Glutamatergic neuron (in vitro differentiated cells): ENCODE data around the gene GIN1. TPM values are rescaled to one million over a fixed set of nuclear protein-coding genes. Genes with fewer than 3 reads are reported as not detected.

ENCODE experiments used
- DNase-seq: peaks from one replicate; pipeline ENCODE4 v3.0.0; 2022
- H3K27ac Mint-ChIP-seq: one replicate; pipeline ENCODE4 v1.8.0; 2020; ENCODE audit warnings: mild to moderate bottlenecking, mixed read lengths, inconsistent platforms; ENCODE audit not compliant: unreplicated experiment
- H3K27me3 Mint-ChIP-seq: one replicate; pipeline ENCODE4 v1.8.0; 2020; ENCODE audit warnings: mild to moderate bottlenecking, moderate library complexity, mixed read lengths, inconsistent platforms; ENCODE audit not compliant: unreplicated experiment
- H3K36me3 Mint-ChIP-seq: one replicate; pipeline ENCODE4 v1.8.0; 2020; ENCODE audit warnings: mild to moderate bottlenecking, mixed read lengths, inconsistent platforms; ENCODE audit not compliant: unreplicated experiment
- H3K4me1 Mint-ChIP-seq: one replicate; pipeline ENCODE4 v1.8.0; 2020; ENCODE audit warnings: mild to moderate bottlenecking, low read depth, mixed read lengths, inconsistent platforms; ENCODE audit not compliant: unreplicated experiment
- H3K4me3 Mint-ChIP-seq: one replicate; pipeline ENCODE4 v1.8.0; 2020; ENCODE audit warnings: mild to moderate bottlenecking, mixed read lengths, inconsistent platforms; ENCODE audit not compliant: unreplicated experiment
- H3K9me3 Mint-ChIP-seq: one replicate; pipeline ENCODE4 v1.8.0; 2020; ENCODE audit warnings: mild to moderate bottlenecking, moderate library complexity, mixed read lengths, inconsistent platforms; ENCODE audit not compliant: unreplicated experiment
- long read RNA-seq: library from polyadenylated mRNA; unstranded; transcript quantifications from one replicate; pipeline ENCODE4 v2.0.0, GENCODE V29; 2020; ENCODE audit not compliant: unreplicated experiment
- total RNA-seq: library from RNA; stranded (reverse); fragmentation: NEBNext Ultra II Directional; extraction: Animal tissue kit (Norgen Biotek cat#: 25700); gene quantifications from one replicate; pipeline ENCODE4 v1.2.1, GENCODE V29; 2021; ENCODE audit not compliant: unreplicated experiment
- TF ChIP-seq, protein P1 (sequence below): fragments of 200-600 bp; sonication (generic); IDR thresholded peaks from one replicate; pipeline ENCODE4 v1.5.0; 2021; ENCODE audit not compliant: partially characterized antibody, unreplicated experiment

GIN1 gene, protein sequence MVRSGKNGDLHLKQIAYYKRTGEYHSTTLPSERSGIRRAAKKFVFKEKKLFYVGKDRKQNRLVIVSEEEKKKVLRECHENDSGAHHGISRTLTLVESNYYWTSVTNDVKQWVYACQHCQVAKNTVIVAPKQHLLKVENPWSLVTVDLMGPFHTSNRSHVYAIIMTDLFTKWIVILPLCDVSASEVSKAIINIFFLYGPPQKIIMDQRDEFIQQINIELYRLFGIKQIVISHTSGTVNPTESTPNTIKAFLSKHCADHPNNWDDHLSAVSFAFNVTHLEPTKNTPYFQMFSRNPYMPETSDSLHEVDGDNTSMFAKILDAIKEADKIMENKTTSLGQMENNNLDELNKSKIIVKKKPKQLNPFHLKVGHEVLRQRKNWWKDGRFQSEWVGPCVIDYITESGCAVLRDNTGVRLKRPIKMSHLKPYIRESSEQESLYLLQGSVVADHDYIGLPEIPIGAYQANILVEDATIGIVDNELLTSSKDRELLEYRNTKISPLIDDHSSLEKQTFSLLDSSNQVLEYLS
- 9.6 TPM for total RNA-seq
- long read RNA-seq, partial matches to known transcripts = 1 of 1 reads
- long read RNA-seq, other reads (novel, unspliced or antisense) = 0 of 1 reads

DNA sequence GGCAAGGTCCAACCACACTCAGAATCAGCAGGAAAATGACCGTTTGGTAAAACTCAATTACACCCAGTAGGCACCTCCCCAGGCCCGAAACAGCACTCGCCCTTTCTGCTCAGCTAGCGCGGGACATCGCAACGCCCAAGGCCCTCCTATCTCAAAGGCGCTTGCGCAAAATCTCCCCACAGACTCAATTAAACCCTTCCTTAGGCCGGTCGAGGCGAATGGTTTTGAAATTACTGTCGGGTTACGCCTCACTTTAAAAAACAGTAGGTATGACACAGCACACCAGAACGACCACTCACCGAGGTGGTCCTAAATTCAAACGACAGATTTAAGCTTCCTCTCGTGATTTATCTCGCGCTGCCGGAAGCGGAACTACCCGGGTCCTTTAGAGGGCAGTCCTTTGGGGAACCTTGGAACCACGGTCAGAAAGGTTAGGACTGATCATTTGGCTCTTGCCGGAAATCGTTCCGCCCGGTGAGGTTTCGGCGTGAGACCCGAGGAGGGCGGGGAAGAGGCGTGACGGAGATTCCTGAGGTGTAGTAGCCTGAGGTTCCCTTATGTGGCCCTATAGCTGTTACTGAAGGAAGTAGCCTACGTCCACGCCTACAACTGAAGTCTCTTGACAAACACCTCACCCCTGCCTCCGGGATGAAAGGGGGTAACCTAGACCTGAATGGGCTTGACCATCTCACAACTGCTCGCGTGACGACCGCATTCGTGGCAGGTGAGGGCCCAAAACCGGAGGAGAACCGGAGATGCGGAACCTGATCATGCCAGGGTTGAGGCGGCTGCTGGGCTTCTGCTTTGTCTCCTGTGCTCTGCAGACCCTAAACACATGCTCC lies at the start of gene GIN1, which contains the start of gene PPIP5K2:
Gene GIN1, minus strand, starts transcription at position 374 of the 842 bp plus-strand sequence. CDS start 11,431 bp downstream, outside the sequence.
Gene PPIP5K2, plus strand, starts transcription at position 537 of the 842 bp plus-strand sequence. CDS start 9,289 bp downstream, outside the sequence.
- peak; percentile 95 for DNase-seq
- H3K4me3 Mint-ChIP-seq = peak within 1 kb of the TSS; percentile 96
- H3K9me3 Mint-ChIP-seq = peaks cover 15% of the 10 kb centered on the region
- H3K27ac Mint-ChIP-seq = peak within 1 kb of the TSS; percentile 97
- no peaks in the 10 kb centered on the region for H3K36me3 Mint-ChIP-seq
- peaks cover 4% of the 10 kb centered on the region for H3K27me3 Mint-ChIP-seq
- H3K4me1 Mint-ChIP-seq = peaks cover 8% of the 10 kb centered on the region
- TF ChIP-seq, protein P1, sequence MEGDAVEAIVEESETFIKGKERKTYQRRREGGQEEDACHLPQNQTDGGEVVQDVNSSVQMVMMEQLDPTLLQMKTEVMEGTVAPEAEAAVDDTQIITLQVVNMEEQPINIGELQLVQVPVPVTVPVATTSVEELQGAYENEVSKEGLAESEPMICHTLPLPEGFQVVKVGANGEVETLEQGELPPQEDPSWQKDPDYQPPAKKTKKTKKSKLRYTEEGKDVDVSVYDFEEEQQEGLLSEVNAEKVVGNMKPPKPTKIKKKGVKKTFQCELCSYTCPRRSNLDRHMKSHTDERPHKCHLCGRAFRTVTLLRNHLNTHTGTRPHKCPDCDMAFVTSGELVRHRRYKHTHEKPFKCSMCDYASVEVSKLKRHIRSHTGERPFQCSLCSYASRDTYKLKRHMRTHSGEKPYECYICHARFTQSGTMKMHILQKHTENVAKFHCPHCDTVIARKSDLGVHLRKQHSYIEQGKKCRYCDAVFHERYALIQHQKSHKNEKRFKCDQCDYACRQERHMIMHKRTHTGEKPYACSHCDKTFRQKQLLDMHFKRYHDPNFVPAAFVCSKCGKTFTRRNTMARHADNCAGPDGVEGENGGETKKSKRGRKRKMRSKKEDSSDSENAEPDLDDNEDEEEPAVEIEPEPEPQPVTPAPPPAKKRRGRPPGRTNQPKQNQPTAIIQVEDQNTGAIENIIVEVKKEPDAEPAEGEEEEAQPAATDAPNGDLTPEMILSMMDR = no peak

DNA sequence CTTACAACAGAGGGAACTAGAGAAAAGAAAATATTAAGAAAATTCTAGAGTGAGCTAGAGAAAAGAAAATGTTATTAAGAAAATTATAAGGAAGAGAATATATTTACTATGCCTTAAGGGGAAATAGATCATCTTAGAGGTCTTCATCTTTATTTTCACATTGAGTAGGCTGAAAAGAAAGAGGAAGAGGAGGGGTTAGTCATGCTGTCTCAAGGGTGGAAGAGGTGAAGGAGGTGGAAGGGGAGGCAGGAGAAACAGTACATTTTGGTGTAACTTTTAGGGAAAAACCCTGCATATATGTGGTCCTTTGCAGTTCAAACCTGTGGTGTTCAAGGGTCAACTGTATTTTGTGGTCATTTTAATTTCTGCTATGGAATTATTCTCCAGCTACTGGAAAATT lies 46.8 kb upstream of the GIN1 start:
- Mint-ChIP-seq H3K36me3 (no peaks in the 10 kb centered on the region), H3K27ac (no peak overlapping the region), H3K9me3 (no peaks in the 10 kb centered on the region), H3K27me3 (no peaks in the 10 kb centered on the region), H3K4me3 (no peak overlapping the region), H3K4me1 (no peaks in the 10 kb centered on the region)
- DNase-seq = no peak
- TF ChIP-seq, protein P1 = no peak

DNA sequence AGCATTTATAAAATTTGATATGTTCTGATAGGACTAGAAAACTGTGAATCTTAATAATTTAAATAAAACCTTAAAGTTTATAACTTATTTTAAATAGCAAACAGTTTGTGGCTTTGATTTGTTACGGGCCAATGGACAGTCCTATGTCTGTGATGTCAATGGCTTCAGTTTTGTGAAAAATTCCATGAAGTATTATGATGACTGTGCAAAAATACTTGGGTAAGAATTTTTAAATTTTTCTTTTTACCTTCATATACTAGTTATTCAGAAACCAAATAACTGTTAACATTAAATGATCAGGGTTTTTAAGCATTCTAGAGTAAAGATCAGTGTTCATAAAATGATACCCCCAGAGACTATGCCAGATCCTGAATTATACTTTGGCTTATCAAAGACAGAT lies 31.2 kb upstream of the GIN1 start:
- Mint-ChIP-seq H3K4me3 (no peak overlapping the region), H3K27ac (no peak overlapping the region), H3K4me1 (no peaks in the 10 kb centered on the region), H3K36me3 (no peaks in the 10 kb centered on the region), H3K9me3 (no peaks in the 10 kb centered on the region), H3K27me3 (no peaks in the 10 kb centered on the region)
- DNase-seq = no peak
- TF ChIP-seq, protein P1 = no peak

DNA sequence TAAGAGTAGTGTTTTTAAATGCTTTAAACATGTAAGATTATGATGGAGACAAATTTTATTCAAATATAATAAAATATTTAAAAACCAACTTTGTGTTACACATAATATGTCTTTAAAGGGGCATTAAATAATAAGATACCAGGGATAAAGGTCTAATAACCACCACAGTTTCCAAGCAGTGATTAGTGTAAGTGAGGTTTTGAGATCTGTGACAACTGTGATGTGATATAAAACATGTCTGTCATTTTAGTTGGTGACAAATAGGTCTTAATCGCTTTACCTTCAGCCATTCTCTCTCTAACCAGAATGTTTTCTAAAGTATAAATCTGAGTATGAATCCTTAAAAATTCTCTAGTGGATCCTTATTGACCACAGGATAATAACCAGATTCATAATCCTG lies 28.3 kb upstream of the GIN1 start:
- TF ChIP-seq, protein P1 = no peak
- no peaks in the 10 kb centered on the region for H3K27me3 Mint-ChIP-seq
- H3K4me1 Mint-ChIP-seq = no peaks in the 10 kb centered on the region
- DNase-seq = no peak
- no peaks in the 10 kb centered on the region for H3K36me3 Mint-ChIP-seq
- H3K9me3 Mint-ChIP-seq = no peaks in the 10 kb centered on the region
- H3K4me3 Mint-ChIP-seq = no peak overlapping the region
- no peak overlapping the region for H3K27ac Mint-ChIP-seq
